Testis (tissue), 3 donors: ENCODE measurements around the gene IL10. TPM values are rescaled to one million over a fixed set of nuclear protein-coding genes. Genes with fewer than 3 reads are reported as not detected.

Experiments
- DNase-seq: peaks from one replicate; pipeline ENCODE4 v3.0.0-alpha.2; 2019
- H3K27ac ChIP-seq, 2 donors: fragments of 200-600 bp; sonication (generic); one replicate each; pipeline ENCODE4 v1.5.1; 2019
- H3K27me3 ChIP-seq: fragments of 200-600 bp; sonication (generic); one replicate; pipeline ENCODE4 v1.5.1; 2019
- H3K36me3 ChIP-seq: fragments of 200-600 bp; sonication (generic); one replicate; pipeline ENCODE4 v1.5.1; 2017; ENCODE audit warnings: low read depth; ENCODE audit errors: missing control alignments
- H3K4me1 ChIP-seq: fragments of 200-600 bp; sonication (generic); one replicate; pipeline ENCODE4 v1.5.1; 2019
- H3K4me3 ChIP-seq, 2 donors: fragments of 200-600 bp; sonication (generic); one replicate each; pipeline ENCODE4 v1.5.1; 2017 to 2019
- H3K9me3 ChIP-seq: fragments of 200-600 bp; sonication (generic); one replicate; pipeline ENCODE4 v1.5.1; 2017
- POLR2A ChIP-seq: fragments of 450-650 bp; IDR thresholded peaks from one replicate; pipeline ENCODE4 v1.6.1; 2017; ENCODE audit warnings: antibody characterized with exemption, mild to moderate bottlenecking, moderate library complexity
- WGBS, 2 donors: methylation state at CpG; one replicate each; pipeline ENCODE4 v1.1.5; 2018; 5-methylcytosine and 5-hydroxymethylcytosine counted together
- intact Hi-C: fragments of 100-400 bp; cut with DNase I; formaldehyde crosslinking; loops from one replicate; pipeline ENCODE4 v1.15.1; 2023; ENCODE audit warnings: low total_unique reads
- polyA plus RNA-seq: library from polyadenylated mRNA; stranded (reverse); fragments of 350-450 nt; fragmentation: Illumina TruSeq; extraction: RNeasy Lipid Tissue Mini Kit (QIAGEN cat#74804); gene quantifications from one replicate; pipeline ENCODE4 v1.2.3, GENCODE V29; 2014; ENCODE audit warnings: low read depth, low replicate concordance; ENCODE audit not compliant: insufficient read depth
- total RNA-seq, 2 donors: library from RNA; depleted of rRNA; stranded (reverse); fragments of >200 nt; gene quantifications; one replicate each; pipeline ENCODE4 v1.2.3, GENCODE V29; 2016
- TF ChIP-seq, protein P1 (sequence below), 3 experiments: fragments of 450-650 bp in 2 of 3; fragments of 200-600 bp in 1 of 3; sonication (generic) in 1 of 3; IDR thresholded peaks; one replicate each; pipeline ENCODE4 v1.5.1; 2016 to 2019; ENCODE audit warnings: antibody characterized with exemption in 3 of 3, mild to moderate bottlenecking in 2 of 3, moderate library complexity in 1 of 3

The IL10 gene
- total and polyA plus RNA-seq, 3 donors from 2014 or later: 1.4 to 3.5 (median 1.7) TPM

DNA sequence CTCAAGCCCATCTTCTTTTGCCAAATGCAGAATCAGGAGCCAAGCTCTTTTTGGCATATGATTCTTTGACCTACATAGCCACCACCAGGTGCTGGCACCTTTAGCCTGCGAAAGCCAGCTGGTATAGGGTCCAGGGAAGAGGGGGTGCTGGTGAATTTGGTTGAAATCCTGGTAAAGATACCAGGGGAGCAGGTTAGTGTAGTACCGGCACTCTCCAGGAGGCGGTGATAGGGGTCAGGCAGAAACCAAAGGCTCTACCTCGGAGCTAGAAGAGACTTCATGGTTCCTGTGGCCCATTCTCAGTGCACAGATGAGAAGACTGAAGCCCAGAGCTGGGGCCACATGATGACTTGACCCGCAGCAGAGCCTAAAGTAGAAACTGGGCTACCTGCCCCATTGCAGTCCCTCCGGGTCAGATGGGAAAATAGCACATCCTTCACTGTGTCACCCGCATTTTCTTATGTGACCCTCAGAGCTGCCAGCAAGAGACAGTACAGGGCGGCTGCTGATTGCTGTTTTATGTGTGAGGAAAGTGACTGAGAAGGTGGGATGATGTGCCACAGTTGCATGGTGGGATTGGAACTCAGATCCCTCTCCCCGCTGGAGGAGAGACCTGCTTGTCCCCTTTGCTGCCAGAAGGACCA is 37.7 kb downstream of the IL10 start:
- TF ChIP-seq POLR2A: no peak
- TF ChIP-seq, protein P1, sequence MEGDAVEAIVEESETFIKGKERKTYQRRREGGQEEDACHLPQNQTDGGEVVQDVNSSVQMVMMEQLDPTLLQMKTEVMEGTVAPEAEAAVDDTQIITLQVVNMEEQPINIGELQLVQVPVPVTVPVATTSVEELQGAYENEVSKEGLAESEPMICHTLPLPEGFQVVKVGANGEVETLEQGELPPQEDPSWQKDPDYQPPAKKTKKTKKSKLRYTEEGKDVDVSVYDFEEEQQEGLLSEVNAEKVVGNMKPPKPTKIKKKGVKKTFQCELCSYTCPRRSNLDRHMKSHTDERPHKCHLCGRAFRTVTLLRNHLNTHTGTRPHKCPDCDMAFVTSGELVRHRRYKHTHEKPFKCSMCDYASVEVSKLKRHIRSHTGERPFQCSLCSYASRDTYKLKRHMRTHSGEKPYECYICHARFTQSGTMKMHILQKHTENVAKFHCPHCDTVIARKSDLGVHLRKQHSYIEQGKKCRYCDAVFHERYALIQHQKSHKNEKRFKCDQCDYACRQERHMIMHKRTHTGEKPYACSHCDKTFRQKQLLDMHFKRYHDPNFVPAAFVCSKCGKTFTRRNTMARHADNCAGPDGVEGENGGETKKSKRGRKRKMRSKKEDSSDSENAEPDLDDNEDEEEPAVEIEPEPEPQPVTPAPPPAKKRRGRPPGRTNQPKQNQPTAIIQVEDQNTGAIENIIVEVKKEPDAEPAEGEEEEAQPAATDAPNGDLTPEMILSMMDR (IDR thresholded peaks at IDR 0.05): peak; percentile 59 to 71 (median 69)
- WGBS, 2 donors: 70 to 83% methylated on average over 8 to 9 of the region's 9 CpGs
- Histone ChIP-seq H3K9me3 (no peaks in the 10 kb centered on the region), H3K4me1 (peaks cover 19% of the 10 kb centered on the region), H3K27ac (no peak overlapping the region), H3K4me3 (no peak overlapping the region), H3K36me3 (no peaks in the 10 kb centered on the region), H3K27me3 (no peaks in the 10 kb centered on the region)
- intact Hi-C loops: loop anchor here (5.0 kb wide), 1 partner anchor 178 kb away; no protein-coding TSS in a partner anchor
- DNase-seq: peak; percentile 62

DNA sequence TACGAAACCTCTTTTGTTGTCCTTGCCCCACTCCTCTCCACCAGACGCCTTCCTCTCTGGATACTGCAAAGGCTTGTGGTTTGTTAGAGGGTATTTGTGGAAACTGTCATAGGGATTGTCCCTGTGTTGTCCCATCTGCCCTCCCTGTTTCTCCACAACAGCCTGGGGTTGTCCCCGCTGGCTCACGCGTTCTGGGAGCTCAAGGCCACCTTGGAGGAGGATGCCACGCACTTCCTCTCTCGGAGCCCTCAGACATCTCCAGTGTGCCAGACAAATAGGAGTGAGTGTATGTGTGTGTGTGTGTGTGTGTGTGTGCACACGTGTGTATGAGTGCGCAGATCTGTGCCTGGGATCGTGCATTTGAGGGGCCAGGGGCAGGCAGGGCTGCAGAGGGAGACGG is 39.3 kb downstream of the IL10 start:
- intact Hi-C loops: no loop called here

DNA sequence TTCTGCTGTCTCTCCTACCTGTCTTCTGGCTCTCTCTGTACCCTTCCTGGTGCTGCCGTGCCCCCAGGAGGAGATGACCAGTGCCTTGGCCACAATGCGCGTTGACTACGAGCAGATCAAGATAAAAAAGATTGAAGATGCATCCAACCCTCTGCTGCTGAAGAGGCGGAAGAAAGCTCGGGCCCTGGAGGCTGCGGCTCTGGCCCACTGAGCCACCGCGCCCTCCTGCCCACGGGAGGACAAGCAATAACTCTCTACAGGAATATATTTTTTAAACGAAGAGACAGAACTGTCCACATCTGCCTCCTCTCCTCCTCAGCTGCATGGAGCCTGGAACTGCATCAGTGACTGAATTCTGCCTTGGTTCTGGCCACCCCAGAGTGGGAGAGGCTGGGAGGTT is 39.8 kb downstream of the IL10 start:
- intact Hi-C loops: no loop called here
- no peak overlapping the region for H3K27ac ChIP-seq
- peaks cover 9% of the 10 kb centered on the region for H3K4me1 ChIP-seq
- no peaks in the 10 kb centered on the region for H3K27me3 ChIP-seq
- H3K4me3 ChIP-seq: no peak overlapping the region
- H3K36me3 ChIP-seq: no peaks in the 10 kb centered on the region
- DNase-seq: no peak
- no peaks in the 10 kb centered on the region for H3K9me3 ChIP-seq
- 73 to 80% methylated on average over 11 of the region's 11 CpGs for WGBS, 2 donors
- no peak for TF ChIP-seq POLR2A
- TF ChIP-seq, protein P1 (IDR thresholded peaks at IDR 0.05): no peak

More for the DNA sequence above, 39.3 kb downstream of the IL10 start:
- Histone ChIP-seq H3K4me1 (peaks cover 14% of the 10 kb centered on the region), H3K27ac (no peak overlapping the region), H3K9me3 (no peaks in the 10 kb centered on the region), H3K36me3 (no peaks in the 10 kb centered on the region), H3K27me3 (no peaks in the 10 kb centered on the region), H3K4me3 (no peak overlapping the region)
- TF ChIP-seq, protein P1 (IDR thresholded peaks at IDR 0.05): no peak
- no peak for TF ChIP-seq POLR2A
- DNase-seq: peak; percentile 70
- WGBS, 2 donors: 55 to 82% methylated on average over 9 to 11 of the region's 11 CpGs

DNA sequence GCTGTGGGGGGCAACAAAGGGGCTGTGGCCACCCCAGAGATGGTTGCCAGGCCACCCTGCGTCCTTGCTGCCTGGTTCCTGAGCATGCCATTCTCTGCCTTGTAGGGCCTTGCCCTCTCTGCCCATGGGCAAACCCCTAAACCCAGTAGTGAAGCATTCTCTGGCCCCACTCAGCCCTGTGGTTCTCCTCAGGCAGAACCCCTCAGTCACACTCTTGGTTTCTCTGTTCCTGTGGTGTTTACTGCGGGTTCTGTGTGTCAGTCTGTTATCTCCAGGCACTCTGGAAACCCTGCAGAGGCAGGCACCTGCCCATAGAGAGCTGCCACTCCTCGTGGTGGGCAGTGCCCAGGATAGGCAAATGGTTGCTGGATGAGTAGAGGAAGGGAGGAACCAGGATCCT is 42.8 kb downstream of the IL10 start:
- peaks cover 14% of the 10 kb centered on the region for H3K4me1 ChIP-seq
- H3K27me3 ChIP-seq: no peaks in the 10 kb centered on the region
- intact Hi-C loops: no loop called here
- H3K9me3 ChIP-seq: no peaks in the 10 kb centered on the region
- H3K27ac ChIP-seq: no peak overlapping the region
- DNase-seq: no peak
- no peak overlapping the region for H3K4me3 ChIP-seq
- TF ChIP-seq POLR2A: no peak
- TF ChIP-seq, protein P1 (IDR thresholded peaks at IDR 0.05): no peak
- H3K36me3 ChIP-seq: no peaks in the 10 kb centered on the region
- WGBS, 2 donors: 85 to 97% methylated on average over 3 of the region's 3 CpGs

DNA sequence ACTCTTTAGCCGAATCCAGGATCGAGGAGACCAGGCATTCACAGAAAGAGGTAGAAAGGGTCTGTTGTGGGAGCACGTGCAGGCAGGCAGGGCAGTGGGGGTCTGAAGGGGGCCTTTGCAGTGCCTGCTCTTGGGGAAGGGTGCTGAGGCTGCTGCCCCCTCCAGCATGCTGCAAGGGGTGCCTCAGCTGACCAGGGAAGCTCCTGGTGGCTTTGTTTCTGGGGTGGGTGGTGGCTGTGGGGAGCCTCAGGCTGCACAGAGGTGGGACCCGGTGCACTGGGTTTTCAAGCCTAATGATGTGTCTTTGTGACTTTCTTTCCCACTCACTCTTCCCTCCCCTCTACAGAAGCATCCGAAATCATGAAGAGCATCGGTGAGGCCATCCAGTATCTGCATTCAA is 43.2 kb downstream of the IL10 start:
- no peaks in the 10 kb centered on the region for H3K36me3 ChIP-seq
- 87 to 98% methylated on average over 6 of the region's 6 CpGs for whole genome bisulfite sequencing, 2 donors
- peaks cover 14% of the 10 kb centered on the region for H3K4me1 ChIP-seq

More for the DNA sequence above, 43.2 kb downstream of the IL10 start:
- Histone ChIP-seq H3K27ac (no peak overlapping the region), H3K27me3 (no peaks in the 10 kb centered on the region), H3K4me3 (no peak overlapping the region), H3K9me3 (no peaks in the 10 kb centered on the region)
- intact Hi-C loops: no loop called here
- TF ChIP-seq, protein P1 (IDR thresholded peaks at IDR 0.05): no peak
- no peak for DNase-seq
